GM19193 (cell line): ENCODE results near the gene CYP2C9.

Experiments
- POLR2A ChIP-seq: IDR thresholded peaks from 4 replicates; pipeline ENCODE4 v1.6.1; 2011; ENCODE audit not compliant: insufficient read depth, insufficient read length; ENCODE audit errors: extremely low read depth

CYP2C9 gene

GRCh38 chr10:95035332-95036295, 97.2 kb downstream of the CYP2C9 start:
- no peak for TF ChIP-seq POLR2A

- no peak for TF ChIP-seq POLR2A
Observed at GRCh38 chr10:95039281-95039680, 100.8 kb downstream of the CYP2C9 start.
